ENCODE measurements around the gene NEURL3. TPM values are rescaled to one million over a fixed set of nuclear protein-coding genes. Genes with fewer than 3 reads are reported as not detected.

Gene NEURL3
- total and polyA plus RNA-seq, 2 of the 4 experiments (the other 2 are of a cell fraction) = not detected

GRCh38 chr2:96498021-96498431 lies 7.1 kb downstream of the NEURL3 start:
- 68% methylated on average over 10 of the region's 12 CpGs; no CpG with 5 or more reads in 1 of the 2 experiments for WGBS, 2 experiments (ENCODE audit: extremely low coverage in 2 of 2, insufficient read length in 1 of 2)
- Histone ChIP-seq H3K23ac (ENCODE audit: low read depth, low read length) (no peak overlapping the region), H3K9ac (ENCODE audit: low read depth, low read length) (no peak overlapping the region), H3K9me3 (ENCODE audit: control insufficient read depth, insufficient read depth, low read length) (peaks cover 3% of the 10 kb centered on the region), H2BK20ac (ENCODE audit: low read depth, low read length) (no peak overlapping the region), H2AFZ (replicated peaks; ENCODE audit: low read length, poor library complexity) (no peak overlapping the region), H3K4me3 (ENCODE audit: insufficient read depth, low read depth, low read length) (no peak overlapping the region), H4K5ac (ENCODE audit: low read depth, low read length) (no peak overlapping the region), H4K20me1 (ENCODE audit: insufficient read depth, low read length) (0 out of 2 replicates have a peak, but pooled peaks cover 2% of the 10 kb centered on the region), H2BK15ac (ENCODE audit: low read depth, low read length) (no peak overlapping the region), H2BK120ac (ENCODE audit: low read depth, low read length) (no peak overlapping the region), H3K4me2 (ENCODE audit: low read depth, low read length) (no peak overlapping the region), H4K8ac (ENCODE audit: low read depth in 2 of 2, low read length in 2 of 2) (no peak overlapping the region), H2AK9ac (replicated peaks; ENCODE audit: low read depth, low read length, poor library complexity) (no peak overlapping the region), H3K36me3 (ENCODE audit: control insufficient read depth, insufficient read depth, low read length) (no peaks in the 10 kb centered on the region), H3K4me1 (ENCODE audit: control insufficient read depth, insufficient read depth, low read length) (no peaks in the 10 kb centered on the region), H2AK5ac (ENCODE audit: low read depth, low read length) (no peak overlapping the region), H4K91ac (ENCODE audit: insufficient read depth, low read depth, low read length) (no peak overlapping the region), H3K4ac (ENCODE audit: low read depth, low read length) (no peak overlapping the region), H3K9me1 (ENCODE audit: insufficient read depth, low read length) (no peaks in the 10 kb centered on the region), H3K79me1 (ENCODE audit: low read depth in 1 of 2, low read length in 2 of 2) (no peaks in the 10 kb centered on the region), H3K27ac (ENCODE audit: insufficient read depth, low read length) (no peak overlapping the region), H3K27me3 (ENCODE audit: control insufficient read depth, insufficient read depth, low read length) (peaks cover 69% of the 10 kb centered on the region), H2BK5ac (ENCODE audit: low read depth, low read length, poor library complexity, severe bottlenecking) (no peak overlapping the region), H3K14ac (replicated peaks; ENCODE audit: low read depth, low read length) (no peak overlapping the region), H3K18ac (ENCODE audit: low read depth, low read length) (no peak overlapping the region), H3K56ac (ENCODE audit: extremely low read depth, insufficient read depth, low read length) (no peak overlapping the region)
- ATAC-seq (ENCODE audit: low read depth) (no peak), DNase-seq (no peak)
- POLR2A ChIA-PET (ENCODE audit: unreplicated experiment) = no interaction called here
- CTCF ChIA-PET = no interaction called here
- in situ Hi-C loops (cut with MboI; ENCODE audit: low sequenced_read_pairs) (no loop called here), dilution Hi-C loops (cut with HindIII; ENCODE audit: low sequenced_read_pairs, unreplicated experiment) (no loop called here), intact Hi-C loops (cut with micrococcal nuclease) (no loop called here)
- TF ChIP-seq SMC3 (IDR thresholded peaks at IDR 0.05; ENCODE audit: low read depth, low read length) (no peak), ELK1 (IDR thresholded peaks at IDR 0.05; ENCODE audit: borderline replicate concordance, low read depth, low read length) (no peak), MAZ (IDR thresholded peaks at IDR 0.05; ENCODE audit: borderline replicate concordance, low read depth, low read length) (no peak), MXI1 (IDR thresholded peaks at IDR 0.05; ENCODE audit: borderline replicate concordance, low read depth, low read length) (no peak), FOS (IDR thresholded peaks at IDR 0.05; ENCODE audit: low read depth, low read length) (no peak), POLR2A (IDR thresholded peaks at IDR 0.05; ENCODE audit: low read depth, low read length) (no peak), RCOR1 (IDR thresholded peaks at IDR 0.05; ENCODE audit: insufficient replicate concordance, low read length) (no peak), RAD21 (IDR thresholded peaks at IDR 0.05; ENCODE audit: low read length) (no peak)
- no TSS peak for BruUV-seq (replicated peaks)
